A673 (cell line): ENCODE measurements around the gene TUBA4A. TPM values are rescaled to one million over a fixed set of nuclear protein-coding genes. Genes with fewer than 3 reads are reported as not detected.

ENCODE experiments used
- BruUV-seq: library from RNA; stranded (reverse); fragments of 400-500 nt; replicated peaks from 2 replicates; lab custom pipeline; 2021; lab: Mats Ljungman, UMichigan
- CTCF ChIA-PET: fragments of 300-600 bp; sonication (Branson Sonifier 250); formaldehyde crosslinking; loops from one replicate; lab custom pipeline; 2022; ENCODE audit warnings: antibody characterized with exemption; lab: Charles Lee
- POLR2A ChIA-PET: fragments of 300-600 bp; sonication (Branson Sonifier 250); formaldehyde crosslinking; loops from one replicate; lab custom pipeline; 2022; ENCODE audit warnings: antibody characterized with exemption; ENCODE audit not compliant: low non-redundant PET; lab: Charles Lee
- DNase-seq: peaks from one replicate; pipeline ENCODE4 v3.0.0-alpha.2; 2015; ENCODE audit warnings: low spot score
- H3K27ac ChIP-seq: fragments of 200-600 bp; sonication (generic); 2 replicates; pipeline ENCODE4 v1.5.1; 2016; ENCODE audit warnings: mixed run types, low read depth, mild to moderate bottlenecking, mixed read lengths, antibody characterized with exemption, low read length; ENCODE audit not compliant: poor library complexity, severe bottlenecking
- H3K27me3 ChIP-seq: fragments of 200-600 bp; sonication (generic); replicated peaks from 2 replicates; pipeline ENCODE4 v1.6.1; 2017; ENCODE audit warnings: mixed run types, low read depth, mild to moderate bottlenecking, mixed read lengths, antibody characterized with exemption, low read length; ENCODE audit not compliant: insufficient read depth, poor library complexity
- H3K36me3 ChIP-seq: fragments of 200-600 bp; sonication (generic); 2 replicates; pipeline ENCODE4 v1.6.1; 2016; ENCODE audit warnings: mixed run types, mild to moderate bottlenecking, mixed read lengths, antibody characterized with exemption, low read length; ENCODE audit not compliant: insufficient read depth, poor library complexity, severe bottlenecking
- H3K4me1 ChIP-seq: fragments of 200-600 bp; sonication (generic); 2 replicates; pipeline ENCODE4 v1.6.1; 2017; ENCODE audit warnings: mixed run types, mild to moderate bottlenecking, mixed read lengths, antibody characterized with exemption, low read length; ENCODE audit not compliant: insufficient read depth, poor library complexity, severe bottlenecking
- H3K4me3 ChIP-seq: fragments of 200-600 bp; sonication (generic); 2 replicates; pipeline ENCODE4 v1.5.1; 2016; ENCODE audit warnings: low read depth, mixed run types, mild to moderate bottlenecking, mixed read lengths, low read length; ENCODE audit not compliant: poor library complexity, severe bottlenecking
- H3K9me3 ChIP-seq: fragments of 200-600 bp; sonication (generic); 2 replicates; pipeline ENCODE4 v1.6.1; 2016; ENCODE audit warnings: mixed run types, low read depth, mild to moderate bottlenecking, mixed read lengths, antibody characterized with exemption, low read length; ENCODE audit not compliant: poor library complexity, severe bottlenecking
- EZH2 ChIP-seq: fragments of 200-600 bp; sonication (generic); IDR thresholded peaks from 2 replicates; pipeline ENCODE4 v1.6.1; 2017; ENCODE audit warnings: borderline replicate concordance, low read depth, mild to moderate bottlenecking, mixed read lengths, antibody characterized with exemption, low read length; ENCODE audit not compliant: poor library complexity, severe bottlenecking
- intact Hi-C: fragments of 100-400 bp; cut with micrococcal nuclease; formaldehyde crosslinking; loops from one replicate; pipeline ENCODE4 v1.10.0; 2022; ENCODE audit not compliant: unreplicated experiment
- total RNA-seq: library from RNA; stranded (reverse); gene quantifications from 2 replicates; pipeline ENCODE4 v1.2.3, GENCODE V29; 2021
- TF ChIP-seq, protein P1 (sequence below): fragments of 300-800, 200-600 bp; sonication (generic); conservative IDR thresholded peaks from 2 replicates; pipeline ENCODE4 v1.5.1; 2017; ENCODE audit warnings: low read depth, mild to moderate bottlenecking, antibody characterized with exemption, low read length, moderate library complexity, mixed read lengths

TUBA4A gene
- total RNA-seq, 1 experiment from 2014 or later, result 68.0 TPM

DNA sequence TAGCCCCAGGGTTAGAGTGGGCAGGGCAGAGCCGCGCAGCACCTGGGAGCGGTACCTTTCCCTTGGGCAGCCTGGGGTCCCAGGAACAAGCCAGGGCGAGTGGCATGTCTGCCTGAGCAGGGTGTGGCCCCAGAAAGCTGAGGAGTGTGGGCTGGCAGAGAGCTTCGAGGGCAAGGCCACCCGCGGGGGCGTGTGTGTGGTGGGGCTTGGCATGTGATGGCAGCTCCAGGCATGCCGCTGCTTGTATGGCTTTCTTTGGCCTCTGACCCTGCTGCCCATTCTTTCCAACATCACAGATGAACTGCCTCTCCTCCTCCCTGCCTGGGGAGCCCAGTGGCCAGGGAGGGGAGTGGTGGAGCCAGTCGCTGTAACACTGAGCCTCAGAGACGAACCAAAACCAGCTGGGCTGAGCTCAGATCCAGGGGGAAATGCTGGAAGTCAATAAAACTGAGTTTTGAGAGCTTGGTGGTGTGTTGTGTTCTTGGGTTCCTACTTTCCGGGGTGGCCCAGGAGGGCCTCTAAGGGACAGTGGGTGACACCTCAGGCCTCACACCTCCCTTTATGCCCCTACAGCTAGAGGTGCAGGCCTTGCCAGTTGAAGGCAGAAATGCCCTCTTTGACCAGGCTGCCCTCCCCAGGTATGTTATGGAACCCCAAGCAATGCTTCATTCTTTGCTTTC lies 32.9 kb upstream of the TUBA4A start:
- TSS peak; percentile 81 for BruUV-seq
- POLR2A ChIA-PET, result interaction anchor here (0.6 kb wide), 1 partner anchor 31 kb away, joined by 3 read pairs; no protein-coding TSS in a partner anchor
- Histone ChIP-seq H3K4me3 (no peak overlapping the region), H3K36me3 (peaks cover 2% of the 10 kb centered on the region), H3K9me3 (no peaks in the 10 kb centered on the region), H3K27me3 (no peaks in the 10 kb centered on the region), H3K4me1 (peaks cover 7% of the 10 kb centered on the region), H3K27ac (no peak overlapping the region)
- CTCF ChIA-PET, result interaction anchor here (1.3 kb wide), 1 partner anchor 8 kb away, joined by 3 read pairs; no protein-coding TSS in a partner anchor
- intact Hi-C loops, result no loop called here
- TF ChIP-seq, protein P1, sequence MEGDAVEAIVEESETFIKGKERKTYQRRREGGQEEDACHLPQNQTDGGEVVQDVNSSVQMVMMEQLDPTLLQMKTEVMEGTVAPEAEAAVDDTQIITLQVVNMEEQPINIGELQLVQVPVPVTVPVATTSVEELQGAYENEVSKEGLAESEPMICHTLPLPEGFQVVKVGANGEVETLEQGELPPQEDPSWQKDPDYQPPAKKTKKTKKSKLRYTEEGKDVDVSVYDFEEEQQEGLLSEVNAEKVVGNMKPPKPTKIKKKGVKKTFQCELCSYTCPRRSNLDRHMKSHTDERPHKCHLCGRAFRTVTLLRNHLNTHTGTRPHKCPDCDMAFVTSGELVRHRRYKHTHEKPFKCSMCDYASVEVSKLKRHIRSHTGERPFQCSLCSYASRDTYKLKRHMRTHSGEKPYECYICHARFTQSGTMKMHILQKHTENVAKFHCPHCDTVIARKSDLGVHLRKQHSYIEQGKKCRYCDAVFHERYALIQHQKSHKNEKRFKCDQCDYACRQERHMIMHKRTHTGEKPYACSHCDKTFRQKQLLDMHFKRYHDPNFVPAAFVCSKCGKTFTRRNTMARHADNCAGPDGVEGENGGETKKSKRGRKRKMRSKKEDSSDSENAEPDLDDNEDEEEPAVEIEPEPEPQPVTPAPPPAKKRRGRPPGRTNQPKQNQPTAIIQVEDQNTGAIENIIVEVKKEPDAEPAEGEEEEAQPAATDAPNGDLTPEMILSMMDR, result no peak
- TF ChIP-seq EZH2, result no peak
- no peak for DNase-seq

DNA sequence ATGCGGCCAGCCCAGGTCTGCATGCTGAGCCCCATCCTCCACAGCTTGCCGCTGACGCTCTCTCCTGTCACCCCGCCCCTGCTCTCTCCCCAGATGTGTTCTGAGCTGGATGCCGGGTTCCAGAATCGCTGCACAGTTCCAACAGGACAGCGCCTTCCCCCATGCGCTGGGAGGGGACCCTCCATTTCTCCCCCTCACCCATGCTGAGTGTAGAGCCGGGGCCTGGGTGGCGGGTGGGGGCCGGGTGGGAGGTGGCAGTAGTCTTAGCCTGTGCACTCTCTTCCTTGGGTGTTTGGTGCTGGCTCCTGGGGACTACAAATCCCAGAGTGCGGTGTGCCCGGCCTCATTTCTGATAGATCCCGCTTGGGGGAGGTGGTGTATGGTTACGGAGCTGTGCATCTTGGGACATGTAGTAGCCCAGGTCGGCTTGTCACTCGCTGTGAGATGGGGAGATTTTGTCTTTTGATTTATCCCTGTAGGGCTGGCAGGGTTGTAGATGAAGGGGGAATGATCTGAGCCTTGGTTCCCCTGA lies 32.2 kb upstream of the TUBA4A start:
- peak; percentile 68 for DNase-seq
- Histone ChIP-seq H3K27ac (no peak overlapping the region), H3K9me3 (no peaks in the 10 kb centered on the region), H3K27me3 (no peaks in the 10 kb centered on the region), H3K36me3 (peaks cover 2% of the 10 kb centered on the region), H3K4me1 (peaks cover 7% of the 10 kb centered on the region), H3K4me3 (no peak overlapping the region)
- no peak for TF ChIP-seq EZH2
- TF ChIP-seq, protein P1, result no peak
- BruUV-seq, result no TSS peak
- intact Hi-C loops, result no loop called here
- CTCF ChIA-PET, result interaction anchor here (1.3 kb wide), 1 partner anchor 9 kb away, joined by 3 read pairs; no protein-coding TSS in a partner anchor
- POLR2A ChIA-PET, result interaction anchor here (0.6 kb wide), 1 partner anchor 32 kb away, joined by 3 read pairs; no protein-coding TSS in a partner anchor

DNA sequence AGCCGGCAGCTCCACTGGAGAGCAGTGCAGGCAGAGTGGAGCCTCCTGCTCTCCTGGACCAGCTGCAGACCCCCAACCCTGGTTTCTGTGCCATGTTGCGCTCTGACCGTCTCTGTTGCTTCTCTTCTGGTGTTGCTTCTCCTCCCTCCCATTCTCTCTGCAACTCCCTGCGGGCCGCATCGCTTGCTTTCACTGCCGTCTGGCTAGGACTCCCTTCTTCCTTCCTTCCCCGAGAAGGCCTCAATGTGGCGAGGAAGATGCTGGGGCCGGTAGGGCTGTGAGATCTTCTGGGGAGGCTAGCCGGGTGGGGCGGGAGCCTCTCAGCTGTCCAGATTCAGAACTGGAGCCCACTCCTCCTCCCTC lies 31.6 kb upstream of the TUBA4A start:
- no TSS peak for BruUV-seq
- intact Hi-C loops, result no loop called here

More for the DNA sequence above, 31.6 kb upstream of the TUBA4A start:
- DNase-seq, result no peak
- no peaks in the 10 kb centered on the region for H3K27me3 ChIP-seq
- no peak overlapping the region for H3K27ac ChIP-seq
- peaks cover 2% of the 10 kb centered on the region for H3K36me3 ChIP-seq
- H3K4me1 ChIP-seq, result peaks cover 8% of the 10 kb centered on the region
- no peaks in the 10 kb centered on the region for H3K9me3 ChIP-seq
- TF ChIP-seq EZH2, result no peak
- TF ChIP-seq, protein P1, result no peak
- POLR2A ChIA-PET, result interaction anchor here (0.6 kb wide), 1 partner anchor 18 kb away, joined by 5 read pairs; no protein-coding TSS in a partner anchor
- no peak overlapping the region for H3K4me3 ChIP-seq
- CTCF ChIA-PET, result no interaction called here
